Measurements from ENCODE around the gene ASTL.
"Not testable (repeated sequence)": the region's sequence is repeated elsewhere in the genome, so short reads cannot be mapped to it uniquely, and the experiment has no call there.

Gene ASTL

GRCh38 chr2:96146153-96146880 is 8.0 kb upstream of the ASTL start:
- DNase-seq (ENCODE audit: low read depth in 1 of 2, low spot score in 1 of 2) = peak; percentile 83 to 88

- no peak for DNase-seq (ENCODE audit: low read depth in 1 of 2, low spot score in 1 of 2)
Observed at GRCh38 chr2:96145848-96146152, 7.5 kb upstream of the ASTL start.

GRCh38 chr2:96145036-96145847 is 6.9 kb upstream of the ASTL start, which contains the start of gene DUSP2:
Gene DUSP2 (minus strand): TSS chr2:96145440. CDS start chr2:96145354, 86 bp downstream.
- peak; percentile 87 to 94 for DNase-seq (ENCODE audit: low read depth in 1 of 2, low spot score in 1 of 2)

GRCh38 chr2:96144481-96145035 is 6.3 kb upstream of the ASTL start:
- DNase-seq (ENCODE audit: low read depth in 1 of 2, low spot score in 1 of 2) = no peak

- DNase-seq (ENCODE audit: low read depth in 1 of 2, low spot score in 1 of 2) = no peak
Observed at GRCh38 chr2:96143848-96144480, 5.7 kb upstream of the ASTL start.

GRCh38 chr2:96143231-96143847 is 5.0 kb upstream of the ASTL start:
- no peak for DNase-seq (ENCODE audit: low read depth in 1 of 2, low spot score in 1 of 2)

GRCh38 chr2:96142217-96143113 is 4.2 kb upstream of the ASTL start:
- DNase-seq (ENCODE audit: low read depth in 1 of 2, low spot score in 1 of 2) = peak in 1 of 2 donors; percentile 64

- DNase-seq (ENCODE audit: low read depth in 1 of 2, low spot score in 1 of 2) = not testable (repeated sequence)
Observed at GRCh38 chr2:96141624-96141967, 3.3 kb upstream of the ASTL start.

- no peak for DNase-seq (ENCODE audit: low read depth in 1 of 2, low spot score in 1 of 2)
Observed at GRCh38 chr2:96140941-96141623, 2.8 kb upstream of the ASTL start.

GRCh38 chr2:96139181-96139758 is 968 bp upstream of the ASTL start:
- DNase-seq (ENCODE audit: low read depth in 1 of 2, low spot score in 1 of 2) = no peak

- DNase-seq (ENCODE audit: low read depth in 1 of 2, low spot score in 1 of 2) = no peak
Observed at GRCh38 chr2:96137321-96138178, 752 bp downstream of the ASTL start.

GRCh38 chr2:96136129-96136720 is 2.1 kb downstream of the ASTL start:
- DNase-seq (ENCODE audit: low read depth in 1 of 2, low spot score in 1 of 2) = no peak

- no peak for DNase-seq (ENCODE audit: low read depth in 1 of 2, low spot score in 1 of 2)
Observed at GRCh38 chr2:96135621-96136020, 2.7 kb downstream of the ASTL start.

GRCh38 chr2:96135171-96135570 is 3.1 kb downstream of the ASTL start:
- DNase-seq (ENCODE audit: low read depth in 1 of 2, low spot score in 1 of 2) = no peak

- no peak for DNase-seq (ENCODE audit: low read depth in 1 of 2, low spot score in 1 of 2)
Observed at GRCh38 chr2:96134421-96134820, 3.9 kb downstream of the ASTL start.

- no peak for DNase-seq (ENCODE audit: low read depth in 1 of 2, low spot score in 1 of 2)
Observed at GRCh38 chr2:96131813-96132745, 6.2 kb downstream of the ASTL start.

Measured in activated CD4-positive, alpha-beta T cell treated with anti-CD3 and anti-CD28 coated beads, Interleukin-2, amount 50 U/mL, for 24 hours (primary cell).